GM21381 (cell line): ENCODE data around the gene CANX.
"Not testable (repeated sequence)": the region's sequence is repeated elsewhere in the genome, so short reads cannot be mapped to it uniquely, and the experiment has no call there.

Experiments
- ATAC-seq: cut with Tn5 transposase; IDR thresholded peaks from one replicate; pipeline ENCODE4 v1.9.1; 2021; ENCODE audit warnings: mild to moderate bottlenecking, moderate library complexity; ENCODE audit not compliant: unreplicated experiment

The CANX gene, protein sequence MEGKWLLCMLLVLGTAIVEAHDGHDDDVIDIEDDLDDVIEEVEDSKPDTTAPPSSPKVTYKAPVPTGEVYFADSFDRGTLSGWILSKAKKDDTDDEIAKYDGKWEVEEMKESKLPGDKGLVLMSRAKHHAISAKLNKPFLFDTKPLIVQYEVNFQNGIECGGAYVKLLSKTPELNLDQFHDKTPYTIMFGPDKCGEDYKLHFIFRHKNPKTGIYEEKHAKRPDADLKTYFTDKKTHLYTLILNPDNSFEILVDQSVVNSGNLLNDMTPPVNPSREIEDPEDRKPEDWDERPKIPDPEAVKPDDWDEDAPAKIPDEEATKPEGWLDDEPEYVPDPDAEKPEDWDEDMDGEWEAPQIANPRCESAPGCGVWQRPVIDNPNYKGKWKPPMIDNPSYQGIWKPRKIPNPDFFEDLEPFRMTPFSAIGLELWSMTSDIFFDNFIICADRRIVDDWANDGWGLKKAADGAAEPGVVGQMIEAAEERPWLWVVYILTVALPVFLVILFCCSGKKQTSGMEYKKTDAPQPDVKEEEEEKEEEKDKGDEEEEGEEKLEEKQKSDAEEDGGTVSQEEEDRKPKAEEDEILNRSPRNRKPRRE

DNA sequence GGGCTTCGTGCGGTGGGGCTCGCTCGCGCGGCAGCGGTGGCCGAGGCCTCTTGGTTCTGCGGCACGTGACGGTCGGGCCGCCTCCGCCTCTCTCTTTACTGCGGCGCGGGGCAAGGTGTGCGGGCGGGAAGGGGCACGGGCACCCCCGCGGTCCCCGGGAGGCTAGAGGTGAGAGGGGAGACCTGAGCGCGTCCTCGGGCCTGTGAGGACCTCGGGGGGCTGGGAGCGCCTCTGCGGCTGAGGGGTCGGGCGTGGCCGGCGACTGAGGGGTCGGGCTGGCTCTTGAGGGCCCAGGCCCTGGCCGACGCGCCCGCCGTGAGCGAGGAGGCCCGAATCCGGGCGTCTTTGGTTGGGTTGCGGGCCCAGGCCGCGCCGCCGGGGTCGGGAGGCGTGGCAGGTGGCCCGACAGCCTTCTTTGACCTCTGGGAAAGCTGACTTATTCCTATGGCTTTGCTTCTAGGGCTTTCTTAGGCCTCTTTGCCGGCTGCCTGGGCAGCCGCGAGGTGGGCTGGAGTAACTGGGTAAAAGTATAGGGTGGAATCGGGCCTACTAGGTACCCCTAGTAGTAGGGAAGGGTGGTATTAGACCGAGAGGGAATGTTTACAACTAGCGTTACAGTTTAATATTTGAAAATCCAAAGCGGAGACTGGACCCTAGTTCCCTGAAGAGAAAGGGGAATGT, at the start of gene CANX:
TSS of gene CANX (plus strand) at position 33 of the 681 bp plus-strand sequence. CDS start 6,715 bp downstream, outside the sequence.
- no peak for ATAC-seq

DNA sequence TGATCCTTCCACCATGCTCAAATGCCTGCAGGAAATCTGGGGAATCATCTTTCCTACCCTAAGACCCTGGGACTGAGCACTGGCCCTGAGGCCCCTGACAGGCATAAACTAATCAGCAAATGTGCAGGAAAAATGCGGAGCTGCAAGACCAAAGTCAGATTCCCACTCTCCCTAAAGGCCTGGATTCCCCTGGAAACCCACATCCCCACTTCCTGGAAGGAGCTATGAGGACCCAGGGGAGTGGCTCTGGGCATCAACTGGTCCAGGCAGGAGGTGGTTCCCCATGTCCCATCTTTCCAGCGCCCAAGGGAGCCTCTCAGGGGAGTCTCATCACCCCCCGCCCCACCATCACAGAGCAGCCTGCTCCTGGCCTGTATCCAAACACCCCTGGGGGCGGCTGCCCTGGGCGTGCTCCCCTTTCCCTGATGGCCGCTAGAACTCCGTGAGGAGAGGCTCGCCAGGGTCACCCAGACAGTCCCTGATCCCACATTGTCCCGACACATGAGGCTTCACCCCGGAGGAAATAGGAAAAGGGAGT, 49.5 kb upstream of the CANX start:
- ATAC-seq: not testable (repeated sequence)

DNA sequence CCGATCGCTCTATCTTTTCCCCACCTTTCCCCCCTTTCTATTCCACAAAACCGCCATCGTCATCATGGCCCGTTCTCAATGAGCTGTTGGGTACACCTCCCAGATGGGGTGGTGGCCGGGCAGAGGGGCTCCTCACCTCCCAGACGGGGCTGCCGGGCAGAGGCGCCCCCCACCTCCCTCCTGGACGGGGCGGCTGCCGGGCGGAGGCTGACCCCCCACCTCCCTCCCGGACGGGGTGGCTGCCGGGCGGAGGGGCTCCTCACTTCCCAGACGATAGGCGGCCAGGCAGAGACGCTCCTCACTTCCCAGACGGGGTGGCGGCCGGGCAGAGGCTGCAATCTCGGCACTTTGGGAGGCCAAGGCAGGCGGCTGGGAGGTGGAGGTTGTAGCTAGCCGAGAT, 48.5 kb upstream of the CANX start:
- ATAC-seq: not testable (repeated sequence)

DNA sequence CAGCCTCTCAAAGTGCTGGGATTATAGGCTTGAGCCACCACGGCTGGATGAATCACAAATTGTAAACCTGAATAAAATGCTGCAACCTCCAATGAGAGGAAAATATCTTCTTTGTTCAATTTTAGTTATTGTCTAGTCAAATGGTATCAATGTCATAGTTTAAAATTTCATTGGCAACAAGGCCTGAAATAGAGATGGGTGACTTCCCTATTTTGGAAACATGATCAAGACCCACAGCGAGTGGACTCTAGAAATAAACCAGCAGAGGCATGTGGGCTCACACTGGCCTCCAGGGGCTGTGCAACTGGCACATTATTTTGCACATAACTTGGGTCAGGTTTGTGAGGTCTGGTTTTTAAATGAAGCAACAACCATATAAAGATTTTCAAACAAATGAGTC, 45.6 kb upstream of the CANX start:
- ATAC-seq: not testable (repeated sequence)

DNA sequence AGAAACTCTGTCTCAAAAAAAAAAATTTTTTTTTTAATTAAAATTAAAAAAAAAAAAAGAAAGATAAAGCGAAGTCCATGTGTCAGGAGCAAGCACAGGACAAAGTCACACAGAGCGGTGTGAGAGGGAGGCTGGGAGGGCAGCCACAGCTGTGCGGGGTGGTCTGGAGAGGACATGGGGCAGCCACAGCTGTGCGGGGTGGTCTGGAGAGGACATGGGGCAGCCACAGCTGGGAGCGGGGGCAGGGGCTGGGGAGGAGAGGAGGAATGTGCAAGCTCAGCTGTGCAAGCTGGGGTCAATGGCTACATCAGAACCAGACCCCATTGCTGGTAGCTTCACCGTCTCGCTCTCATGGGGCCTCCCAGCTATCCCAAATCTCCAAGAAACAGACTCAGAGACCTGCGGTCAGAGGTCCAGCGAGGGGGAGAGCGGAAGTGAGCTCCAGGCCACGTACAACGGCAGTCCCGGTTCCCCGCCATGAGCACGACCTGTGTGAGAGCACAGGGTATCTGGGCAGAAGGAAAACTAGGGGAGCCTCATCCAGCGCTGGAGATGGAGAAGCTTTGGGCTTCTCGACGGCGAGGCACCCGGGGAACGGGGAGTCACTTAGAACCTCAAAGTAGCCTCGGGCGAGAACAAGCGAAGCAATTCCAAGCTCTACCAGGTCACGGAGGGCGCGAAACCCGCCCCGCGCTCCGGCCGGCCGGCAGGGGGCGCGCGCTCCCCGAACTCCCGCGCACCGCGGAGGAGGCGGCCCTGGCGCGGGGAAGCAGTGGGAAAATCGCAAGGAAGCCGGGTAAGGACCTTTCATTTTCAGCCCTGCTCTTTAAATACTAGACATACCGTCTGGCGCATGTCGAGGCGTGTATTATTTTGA, 41.2 kb upstream of the CANX start:
- peak; percentile 94 for ATAC-seq

DNA sequence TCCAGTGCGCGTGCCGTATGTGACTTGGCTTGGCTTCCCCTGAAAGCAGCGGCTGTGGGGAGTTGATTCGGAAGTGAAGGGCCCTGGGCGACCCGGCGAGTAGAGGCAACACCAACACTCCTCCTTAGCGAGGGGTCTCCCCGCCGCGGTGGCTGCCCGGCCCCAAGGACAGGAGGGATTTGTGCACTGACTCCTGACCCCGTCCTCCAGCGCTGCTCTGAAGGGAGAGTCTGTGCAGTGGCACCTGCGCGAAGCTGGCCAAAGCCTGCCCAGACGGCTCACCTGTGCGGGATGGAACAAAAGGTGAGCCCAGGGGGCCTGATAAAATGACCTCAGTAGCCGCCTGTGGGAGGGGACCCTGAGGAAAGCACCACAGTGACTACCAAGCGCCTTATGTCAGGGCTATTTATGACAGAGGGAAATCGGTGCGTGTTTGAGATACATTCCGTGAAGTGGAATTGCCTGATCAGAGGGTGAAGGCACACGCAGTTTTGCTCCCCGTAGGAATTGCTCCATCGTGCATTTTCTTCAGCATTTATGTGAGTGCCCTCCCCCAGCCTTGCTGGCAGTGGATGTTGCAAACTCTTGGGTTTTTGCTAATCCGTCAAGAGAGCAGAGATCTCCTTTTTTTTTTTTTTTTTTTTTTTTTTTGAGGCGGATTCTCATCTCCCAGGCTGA, 40.4 kb upstream of the CANX start:
- peak; percentile 73 for ATAC-seq

DNA sequence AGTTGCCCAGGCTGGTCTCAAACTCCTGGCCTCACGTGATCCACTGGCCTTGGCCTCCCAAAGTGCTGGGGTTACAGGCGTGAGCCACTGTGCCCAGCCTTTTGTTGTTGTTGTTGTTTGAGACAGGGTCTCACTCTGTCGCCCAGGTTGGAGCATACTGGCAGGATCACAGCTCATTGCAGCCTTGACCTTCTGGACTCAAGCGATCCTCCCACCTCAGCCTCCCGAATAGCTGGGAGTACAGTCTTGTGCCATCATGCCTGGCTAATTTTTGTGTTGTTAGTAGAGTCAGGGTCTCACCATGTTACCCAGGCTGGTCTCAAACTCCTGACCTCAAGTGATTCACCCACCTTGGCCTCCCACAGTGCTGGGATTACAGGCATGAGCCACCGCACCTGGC, 37.1 kb upstream of the CANX start:
- not testable (repeated sequence) for ATAC-seq

DNA sequence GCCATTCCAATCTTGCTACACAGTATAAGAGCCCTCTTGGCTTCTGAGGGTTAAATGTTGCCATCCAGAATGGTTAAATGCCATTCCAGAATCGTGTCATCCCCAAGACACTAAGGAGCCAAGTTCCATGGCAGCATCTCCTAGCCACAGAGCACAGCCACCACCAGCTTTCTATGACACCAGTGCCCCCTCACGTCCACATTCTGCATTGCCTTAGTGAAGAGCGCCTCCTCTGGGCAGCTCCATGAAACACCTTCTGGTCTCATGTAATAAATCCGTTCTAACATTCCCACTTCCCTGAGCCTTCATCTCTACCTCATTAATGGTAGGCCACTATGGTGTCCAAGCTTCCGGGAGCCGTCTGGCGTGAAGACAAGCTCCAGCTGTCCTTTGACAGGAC, 30.4 kb upstream of the CANX start:
- ATAC-seq: no peak

DNA sequence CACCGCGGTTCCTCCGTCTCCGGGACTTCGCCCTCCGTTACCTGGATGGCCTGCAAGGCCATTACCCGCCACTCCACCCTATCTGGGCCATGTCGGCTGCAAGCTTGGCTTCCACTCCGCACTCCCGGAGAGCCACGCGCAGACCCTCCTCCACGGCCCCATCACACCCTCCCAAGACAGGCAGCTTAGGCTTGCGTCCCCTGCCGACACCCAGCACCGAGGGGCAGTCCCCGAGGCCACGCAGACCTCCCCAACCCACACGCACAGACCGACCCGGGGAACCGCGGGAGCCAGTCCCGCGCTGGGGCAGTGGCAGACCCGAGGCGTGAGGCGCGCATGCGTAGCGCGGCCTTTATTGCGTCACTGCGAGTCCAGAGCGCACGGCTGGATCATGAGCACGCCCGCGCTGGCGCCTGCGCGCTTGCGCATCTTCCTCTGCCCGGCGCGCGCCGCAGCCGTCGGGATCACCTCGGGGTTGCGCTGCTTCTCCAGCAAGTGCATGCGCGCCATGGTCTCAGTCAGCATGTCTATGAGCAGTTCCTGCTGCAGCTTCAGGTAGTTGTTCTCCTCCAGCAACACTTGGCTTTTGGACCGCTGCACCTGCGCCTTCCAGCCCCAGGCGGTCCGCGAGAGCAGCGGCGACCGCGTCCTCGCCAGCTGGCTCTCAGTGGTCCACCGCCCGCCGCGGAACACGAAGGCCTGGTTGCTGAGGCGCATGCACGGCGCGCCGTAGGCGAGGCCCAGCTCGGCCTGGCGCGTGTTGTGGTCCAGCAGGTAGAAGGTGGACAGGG, 20.3 kb upstream of the CANX start:
- ATAC-seq: peak; percentile 91

DNA sequence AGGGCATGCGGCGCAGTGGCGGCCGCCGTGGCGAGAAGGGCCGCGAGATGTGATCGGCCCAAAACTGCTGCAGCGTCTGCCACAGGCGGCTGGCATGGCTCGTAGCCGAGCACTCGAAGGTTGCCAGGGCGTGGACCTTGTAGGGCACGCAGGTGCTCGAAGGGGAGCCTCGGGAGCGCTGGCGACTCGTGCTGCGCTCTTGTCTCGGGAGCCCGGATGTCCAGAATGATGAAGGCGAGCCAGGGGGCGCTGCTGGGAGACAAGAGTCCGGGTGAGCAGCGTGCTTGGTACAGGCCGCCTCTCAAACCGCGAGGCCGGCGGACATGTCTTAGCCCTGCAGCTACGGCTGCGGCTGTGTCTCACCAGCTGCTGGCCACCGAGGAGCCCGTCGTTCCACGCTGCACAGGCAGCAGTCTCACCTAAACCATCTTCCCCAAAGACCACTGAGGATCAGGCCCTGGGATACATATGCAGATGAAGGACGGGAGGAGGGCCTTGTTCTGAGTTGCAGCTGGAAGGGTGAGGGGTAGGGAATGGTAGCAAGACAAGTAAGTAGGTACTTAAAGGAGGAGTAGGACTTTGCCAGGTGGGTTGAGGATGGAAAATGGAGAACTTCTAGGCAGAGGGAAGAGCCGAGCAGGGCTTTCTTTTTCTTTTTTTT, 19.6 kb upstream of the CANX start:
- ATAC-seq: peak; percentile 2

DNA sequence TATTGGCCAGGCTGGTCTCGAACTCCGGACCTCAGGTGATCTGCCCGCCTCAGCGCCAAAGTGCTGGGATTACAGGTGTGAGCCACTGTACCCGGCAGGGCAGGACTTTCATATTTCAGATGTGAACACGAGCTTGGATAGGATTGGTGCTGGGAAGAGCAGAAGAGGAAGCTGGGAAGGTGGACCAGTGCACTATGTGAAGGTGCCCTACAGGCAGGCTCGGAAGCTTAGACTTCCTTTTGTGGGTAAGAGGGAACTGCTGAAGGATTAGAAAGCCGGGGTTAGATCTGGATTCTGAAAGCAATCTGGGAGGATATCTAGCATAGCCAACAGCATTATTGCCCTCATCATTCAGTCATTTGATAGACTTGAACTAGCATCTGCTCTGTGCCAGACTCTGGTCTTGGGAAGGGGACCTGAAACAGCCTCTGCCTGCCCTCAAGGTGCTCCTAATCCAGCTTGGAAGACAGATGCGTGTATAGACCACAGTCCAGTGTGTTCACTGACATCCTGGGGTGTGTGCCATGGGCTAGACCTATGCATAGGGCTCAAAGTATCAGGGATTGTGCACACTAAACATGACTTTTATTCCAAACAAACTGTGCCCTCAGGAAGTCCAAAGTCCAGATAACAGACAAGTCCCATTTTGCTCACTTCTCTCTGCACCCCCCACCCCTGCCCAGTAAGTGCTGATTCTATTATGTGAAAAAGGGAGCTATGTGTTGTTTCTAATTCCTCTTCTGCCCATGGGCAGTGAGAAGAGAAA, 18.6 kb upstream of the CANX start:
- ATAC-seq: no peak

DNA sequence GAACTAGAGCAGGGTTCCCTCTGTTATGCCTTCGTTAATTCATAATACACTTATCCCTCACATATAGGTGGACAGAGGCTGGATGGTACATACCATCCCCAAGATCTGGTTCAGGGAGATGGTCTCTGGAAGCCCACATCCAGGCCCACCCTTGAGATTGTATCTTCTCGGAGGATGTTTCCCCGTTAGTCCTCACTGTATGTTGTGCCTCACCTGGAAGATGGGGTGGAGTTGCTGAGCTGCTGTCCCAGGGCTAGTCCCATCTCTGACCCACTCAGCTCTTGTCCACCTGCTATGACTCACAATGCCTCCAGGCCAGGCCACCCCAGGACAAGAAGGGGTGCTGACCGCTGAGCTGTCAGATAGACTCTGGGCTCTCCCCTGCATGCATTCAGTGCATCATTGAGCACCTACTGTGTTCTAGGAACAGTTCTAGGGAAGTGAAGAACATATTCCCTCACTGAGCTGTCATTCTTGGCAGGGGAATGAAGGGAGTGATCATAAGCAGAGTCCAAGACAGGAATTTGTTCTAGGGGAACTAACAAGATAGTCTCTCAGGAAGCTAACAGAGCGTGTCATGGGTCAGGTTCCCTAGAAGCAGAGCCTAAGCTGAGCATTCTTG, 17.9 kb upstream of the CANX start, which contains the start of gene CBY3:
TSS of gene CBY3 (minus strand) at position 255 of the 622 bp plus-strand sequence. CDS start at position 139, 116 bp downstream.
- no peak for ATAC-seq

DNA sequence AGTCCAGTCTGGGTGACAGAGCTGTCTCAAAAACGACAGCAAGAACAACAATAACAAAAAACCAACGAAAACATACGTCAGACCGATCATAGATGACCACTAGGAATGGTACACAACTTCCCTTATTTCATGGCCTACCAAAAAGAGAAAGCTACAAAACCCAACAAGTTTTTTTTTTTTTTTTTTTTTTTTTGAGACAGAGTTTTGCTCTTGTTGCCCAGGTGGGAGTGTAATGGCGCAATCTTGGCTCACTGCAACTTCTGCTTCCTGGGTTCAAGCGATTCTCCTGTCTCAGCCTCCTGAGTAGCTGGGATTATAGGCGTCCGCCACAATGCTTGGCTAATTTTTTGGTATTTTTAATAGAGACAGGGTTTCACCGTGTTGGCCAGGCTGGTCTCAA, 9.6 kb upstream of the CANX start:
- ATAC-seq: not testable (repeated sequence)

DNA sequence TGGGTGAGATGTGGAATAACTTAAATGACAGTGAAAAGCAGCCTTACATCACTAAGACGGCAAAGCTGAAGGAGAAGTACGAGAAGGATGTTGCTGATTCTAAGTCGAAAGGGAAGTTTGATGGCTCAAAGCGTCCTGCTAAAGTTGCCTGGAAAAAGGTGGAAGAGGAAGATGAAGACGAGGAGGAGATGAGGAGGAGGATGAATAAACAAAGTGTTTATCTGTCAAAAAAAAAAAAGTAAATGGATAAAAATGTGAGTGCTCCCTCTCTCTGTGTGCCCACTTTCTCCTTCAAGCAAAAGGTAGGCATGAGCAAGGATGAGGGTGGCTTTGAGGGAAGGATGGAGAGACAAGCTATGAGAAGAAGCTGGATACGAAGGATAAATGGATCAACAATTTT, 4.2 kb upstream of the CANX start:
- ATAC-seq: no peak

DNA sequence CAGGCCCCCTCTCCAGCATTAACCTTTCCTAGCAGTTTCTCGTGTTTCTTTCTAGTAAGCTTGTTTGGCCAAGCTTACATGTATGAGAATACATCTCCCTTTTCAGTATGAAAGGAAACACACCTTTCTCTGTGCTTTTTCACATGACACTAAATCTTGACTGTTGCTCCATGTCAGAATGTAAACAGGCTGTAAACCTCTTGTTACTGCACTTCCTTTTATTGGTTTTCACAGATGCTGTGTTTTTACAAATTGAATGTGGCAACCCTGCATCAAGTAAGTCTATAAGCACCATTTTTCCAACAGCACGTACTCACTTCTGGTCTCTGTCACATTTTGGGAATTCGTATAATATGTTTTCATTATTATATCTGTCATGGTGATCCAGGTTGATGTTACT, 2.2 kb upstream of the CANX start:
- no peak for ATAC-seq

DNA sequence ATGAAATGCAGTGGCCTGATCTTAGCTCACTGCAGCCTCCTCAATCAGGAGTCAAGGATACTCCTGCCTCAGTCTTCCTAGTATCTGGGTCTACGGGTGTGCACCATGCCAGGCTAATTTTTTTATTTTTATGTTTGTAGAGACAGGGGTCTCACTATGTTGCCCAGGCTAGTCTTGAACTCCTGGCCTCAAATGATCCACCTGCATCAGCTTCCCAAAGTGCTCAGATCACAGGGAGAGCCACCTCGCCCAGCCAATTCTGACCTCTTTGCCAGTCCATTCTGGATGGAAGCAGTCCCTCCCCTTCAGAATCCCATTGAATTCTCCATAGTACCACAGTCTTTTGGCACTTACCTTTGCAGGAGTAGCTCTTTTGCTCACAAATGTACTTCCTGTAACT, 1.7 kb upstream of the CANX start:
- no peak for ATAC-seq

DNA sequence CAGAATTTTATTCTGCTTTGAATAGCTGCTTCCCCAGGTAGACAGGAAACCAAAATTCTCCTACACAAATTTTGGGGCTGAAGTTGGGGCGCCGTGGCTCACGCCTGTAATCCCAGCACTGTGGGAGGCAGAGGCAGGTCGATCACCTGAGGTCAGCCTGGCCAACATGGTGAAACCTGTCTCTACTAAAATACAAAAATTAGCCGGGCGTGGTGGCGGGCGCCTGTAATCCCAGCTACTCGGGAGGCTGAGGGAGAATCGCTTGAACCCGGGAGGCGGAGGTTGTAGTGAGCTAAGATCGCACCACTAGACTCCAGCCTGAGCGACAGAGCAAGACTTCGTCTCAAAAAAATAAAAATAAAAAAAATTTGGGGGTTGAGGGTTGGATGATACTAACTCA, 1.2 kb upstream of the CANX start:
- not testable (repeated sequence) for ATAC-seq
